Measurements from ENCODE around the gene FBXL12. TPM values are rescaled to one million over a fixed set of nuclear protein-coding genes. Genes with fewer than 3 reads are reported as not detected.
A peak's percentile ranks its signal among the peaks of the same experiment; 100 is the strongest.
"Not testable (repeated sequence)": the region's sequence is repeated elsewhere in the genome, so short reads cannot be mapped to it uniquely, and the experiment has no call there.

FBXL12 gene
- total RNA-seq, 1 donor from 2014 or later, result 13.1 TPM

DNA sequence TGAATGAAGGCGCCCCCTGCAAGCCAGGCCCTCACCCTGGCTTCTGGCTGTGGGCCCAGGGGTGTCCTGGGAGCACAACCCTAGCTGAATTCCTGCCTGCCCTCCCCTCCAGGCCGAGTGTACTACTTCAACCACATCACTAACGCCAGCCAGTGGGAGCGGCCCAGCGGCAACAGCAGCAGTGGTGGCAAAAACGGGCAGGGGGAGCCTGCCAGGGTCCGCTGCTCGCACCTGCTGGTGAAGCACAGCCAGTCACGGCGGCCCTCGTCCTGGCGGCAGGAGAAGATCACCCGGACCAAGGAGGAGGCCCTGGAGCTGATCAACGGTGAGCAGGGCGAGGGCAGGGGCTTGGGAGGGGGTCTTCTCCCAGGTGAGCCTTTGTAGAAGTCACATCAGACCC lies 19.4 kb upstream of the FBXL12 start:
- DNase-seq, result no peak

DNA sequence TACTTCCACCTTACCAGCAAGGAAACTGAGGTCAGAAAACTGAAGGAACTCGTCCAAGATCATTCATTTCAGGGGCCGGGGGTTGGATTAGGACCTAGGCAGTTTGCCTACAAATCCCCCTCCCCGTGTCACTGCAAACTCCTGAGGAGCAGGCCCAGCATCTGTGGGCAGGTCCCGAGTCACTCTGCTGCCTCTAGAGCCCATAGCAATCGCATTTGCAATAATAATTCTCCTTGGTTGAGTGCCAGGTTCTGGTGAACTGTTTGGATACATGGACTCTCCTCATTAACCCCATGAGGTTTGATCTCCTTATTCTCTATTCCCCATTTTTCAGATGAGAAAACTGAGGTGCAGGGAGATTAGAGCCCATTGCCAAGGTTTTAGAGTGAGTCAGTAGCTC lies 17.1 kb upstream of the FBXL12 start:
- DNase-seq, result no peak

DNA sequence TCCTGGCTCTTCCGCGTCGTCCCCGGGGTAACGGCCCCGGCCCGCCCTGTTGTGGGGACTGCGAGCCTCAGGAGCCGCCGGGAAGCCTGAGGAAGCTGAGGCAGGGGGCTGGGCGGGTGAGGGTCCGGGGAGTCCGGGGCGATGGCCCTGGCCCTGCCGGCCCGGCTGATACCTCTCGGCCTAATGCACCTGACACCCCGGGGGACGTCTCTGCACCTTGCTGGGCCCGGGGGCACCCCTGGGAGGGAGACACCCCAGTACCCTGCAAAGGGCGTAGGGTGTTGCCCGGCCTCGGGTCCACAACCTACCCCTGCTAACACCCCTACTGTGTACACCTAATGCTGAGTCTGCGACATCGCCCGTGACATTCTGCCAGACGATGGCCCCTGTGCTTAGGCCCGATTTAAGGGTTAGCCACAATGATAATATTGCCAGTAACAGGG lies 16.6 kb upstream of the FBXL12 start:
- no peak for DNase-seq

DNA sequence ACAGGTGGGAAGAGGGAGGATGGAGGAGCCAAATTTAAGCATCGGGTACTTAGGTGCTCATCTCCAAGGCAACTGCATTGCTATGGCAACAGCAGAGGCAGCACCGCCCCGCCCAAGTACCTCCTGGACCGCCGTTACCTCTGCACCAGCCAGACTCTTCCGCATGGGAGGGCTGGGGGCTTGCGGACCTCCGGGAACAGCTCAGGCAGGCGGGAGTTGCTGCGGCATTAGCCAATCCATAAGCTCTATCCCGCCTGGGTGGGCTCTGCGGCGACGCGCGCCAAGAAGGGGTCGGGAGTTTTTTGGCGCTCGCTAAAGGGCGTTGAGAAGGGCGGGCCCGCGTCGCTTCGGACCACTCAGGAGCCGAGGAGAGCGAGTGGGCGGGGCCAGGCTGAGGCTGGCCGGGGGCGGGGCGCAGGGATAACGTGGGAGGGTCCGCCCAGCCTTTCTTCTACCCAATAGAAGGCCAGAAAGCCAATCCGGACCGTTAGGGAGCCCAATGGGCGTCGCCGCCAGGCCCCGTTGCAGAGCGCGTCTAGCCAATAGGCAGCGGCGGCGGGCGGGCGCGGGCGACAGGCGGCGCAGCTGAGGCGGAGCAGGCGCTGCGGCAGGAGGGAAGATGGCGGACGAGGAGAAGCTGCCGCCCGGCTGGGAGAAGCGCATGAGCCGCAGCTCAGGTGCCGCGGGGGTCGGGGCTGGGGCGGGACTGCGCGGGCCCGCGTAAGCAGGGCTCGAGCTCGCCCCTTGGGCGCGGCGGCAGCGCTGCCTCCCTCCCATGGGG lies 16.0 kb upstream of the FBXL12 start, which contains the start of gene PIN1:
PIN1 (plus strand) TSS at position 593 of the 781 bp plus-strand sequence; CDS start at position 620, 27 bp downstream.
- peak; percentile 98 for DNase-seq

DNA sequence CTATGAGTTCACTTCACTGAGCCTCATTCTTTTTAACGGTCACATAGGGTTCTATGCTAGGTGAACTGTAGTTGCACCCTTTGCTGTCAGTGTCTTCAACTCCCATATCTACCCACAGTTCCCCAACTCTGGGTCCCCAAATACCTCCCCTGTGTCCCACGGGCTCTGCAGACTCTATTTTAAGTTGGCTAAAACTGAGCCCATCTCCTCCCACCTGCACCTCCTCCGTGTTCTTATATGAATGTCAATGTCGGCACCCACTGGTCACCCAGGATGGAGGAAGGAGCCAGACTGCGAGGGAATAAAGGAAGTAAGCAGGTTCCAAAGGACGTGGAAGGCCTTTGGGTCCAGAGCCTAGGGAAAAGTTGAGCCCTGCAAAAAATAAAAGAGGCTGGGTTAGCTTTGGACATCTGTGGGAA lies 15.4 kb upstream of the FBXL12 start:
- no peak for DNase-seq

DNA sequence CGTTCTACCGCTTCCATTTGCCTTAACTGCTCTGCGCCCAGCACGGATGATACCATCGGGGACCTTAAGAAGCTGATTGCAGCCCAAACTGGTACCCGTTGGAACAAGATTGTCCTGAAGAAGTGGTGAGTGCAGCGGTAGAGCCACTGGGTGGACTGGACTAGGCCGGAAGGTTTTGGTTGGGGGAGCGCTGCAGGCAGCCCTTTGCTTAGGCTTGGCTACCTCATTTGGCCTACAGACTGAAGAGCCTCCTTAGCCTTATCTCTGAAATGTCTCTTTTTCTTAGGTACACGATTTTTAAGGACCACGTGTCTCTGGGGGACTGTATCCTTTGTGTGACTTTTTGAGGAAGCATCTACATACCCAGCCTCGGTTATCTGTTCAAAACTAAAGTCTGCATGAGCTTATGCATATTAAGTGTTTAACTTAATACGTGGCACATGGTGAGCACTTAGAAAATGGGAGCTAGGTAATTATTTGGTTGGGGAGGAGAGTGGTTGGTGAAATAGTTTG lies 9.7 kb upstream of the FBXL12 start:
- no peak for DNase-seq

DNA sequence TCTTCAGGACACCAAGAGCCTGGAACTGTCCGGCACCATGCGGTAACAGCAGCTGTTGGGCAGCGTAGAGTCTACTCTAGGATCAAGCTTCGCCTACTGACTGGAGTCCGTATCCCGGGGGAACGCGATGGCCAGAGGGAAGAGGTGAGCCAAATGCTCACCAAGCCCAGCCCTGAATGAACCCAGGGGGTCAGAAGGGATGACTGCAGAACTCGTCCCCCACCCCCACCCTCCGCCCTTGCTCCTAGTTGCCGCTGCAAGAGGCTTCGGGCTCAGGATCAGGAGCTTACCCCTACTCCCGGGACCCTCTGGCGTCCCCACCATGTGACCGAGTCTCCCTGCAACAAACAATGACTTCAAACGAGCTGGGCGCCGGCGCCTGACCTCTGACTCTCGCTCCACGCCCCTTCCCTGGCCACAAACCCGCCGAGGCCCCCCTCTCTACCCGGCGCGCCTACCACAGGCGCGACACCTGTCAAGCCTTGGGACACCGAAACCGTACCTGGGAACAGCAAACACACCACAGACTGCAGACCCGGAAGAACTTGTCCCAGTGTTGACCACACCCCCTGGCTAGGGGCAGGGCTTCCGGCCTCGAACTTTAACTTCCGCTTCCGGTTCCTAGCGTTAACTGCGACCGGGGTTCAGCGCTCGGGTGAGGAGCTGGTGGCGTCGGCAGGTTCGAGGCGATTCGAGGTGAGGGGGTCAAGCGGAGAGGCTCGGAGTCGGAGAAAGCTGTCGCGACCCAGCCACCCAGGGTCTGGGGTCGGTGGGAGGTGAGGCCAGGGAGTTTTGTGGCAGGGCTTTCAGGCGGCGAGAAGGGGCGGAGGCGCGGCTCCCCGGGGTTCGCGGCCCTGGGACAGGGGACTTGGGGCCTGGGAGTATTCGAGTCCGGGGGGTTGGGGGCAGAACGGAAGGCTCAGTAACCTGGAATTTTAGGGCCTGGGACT lies 8.7 kb upstream of the FBXL12 start, which contains the start of gene UBL5:
UBL5 (plus strand) TSS at position 630 of the 950 bp plus-strand sequence. CDS start 420 bp downstream, outside the sequence.
- peak; percentile 87 for DNase-seq

DNA sequence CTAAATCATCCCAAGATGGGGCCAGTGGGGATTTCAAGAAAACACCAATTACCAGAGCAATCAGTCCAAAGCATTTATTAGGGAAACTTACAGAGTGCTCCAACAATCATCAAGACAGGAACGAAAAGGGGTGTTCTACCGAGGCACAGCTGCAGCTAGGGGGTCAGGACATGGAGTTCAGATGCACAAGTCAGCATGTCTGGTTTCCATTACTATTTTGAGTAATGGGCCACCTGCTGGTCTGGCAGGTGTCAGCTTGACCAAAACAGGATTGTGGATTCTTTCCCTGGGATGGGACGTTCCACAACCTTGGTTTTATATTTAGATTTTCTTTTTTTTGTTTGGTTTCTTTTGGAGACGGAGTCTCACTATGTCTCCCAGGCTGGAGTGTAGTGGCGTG lies 4.9 kb upstream of the FBXL12 start:
- no peak for DNase-seq

DNA sequence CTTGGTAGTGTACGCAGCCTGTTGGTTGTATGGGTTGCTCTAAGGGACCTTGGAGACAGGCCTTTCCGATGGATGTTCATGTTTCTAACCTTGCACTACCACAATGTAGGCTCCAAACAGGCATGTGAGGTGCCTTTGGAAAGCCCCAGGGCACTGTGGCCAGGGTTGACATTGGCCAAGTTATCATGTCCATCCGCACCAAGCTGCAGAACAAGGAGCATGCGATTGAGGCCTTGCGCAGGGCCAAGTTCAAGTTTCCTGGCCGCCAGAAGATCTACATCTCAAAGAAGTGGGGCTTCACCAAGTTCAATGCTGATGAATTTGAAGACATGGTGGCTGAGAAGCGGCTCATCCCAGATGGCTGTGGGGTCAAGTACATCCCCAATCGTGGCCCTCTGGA lies 1.2 kb upstream of the FBXL12 start:
- DNase-seq, result not testable (repeated sequence)

DNA sequence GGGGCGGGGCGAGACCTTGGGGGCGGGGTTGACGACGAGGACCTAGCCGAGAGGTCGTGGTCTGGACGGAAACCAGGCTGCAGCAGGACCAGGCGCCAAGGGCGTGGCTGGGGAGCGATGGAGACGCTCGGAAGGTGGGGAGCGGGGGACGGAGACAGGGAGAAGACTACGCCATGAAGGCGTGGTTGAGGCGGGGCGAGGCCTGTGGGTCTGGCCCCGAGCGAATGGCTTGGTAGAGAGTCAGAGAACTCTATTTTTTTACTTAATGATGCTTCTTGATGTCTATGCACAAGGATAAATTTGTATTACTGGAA lies 674 bp upstream of the FBXL12 start:
- DNase-seq, result no peak

DNA sequence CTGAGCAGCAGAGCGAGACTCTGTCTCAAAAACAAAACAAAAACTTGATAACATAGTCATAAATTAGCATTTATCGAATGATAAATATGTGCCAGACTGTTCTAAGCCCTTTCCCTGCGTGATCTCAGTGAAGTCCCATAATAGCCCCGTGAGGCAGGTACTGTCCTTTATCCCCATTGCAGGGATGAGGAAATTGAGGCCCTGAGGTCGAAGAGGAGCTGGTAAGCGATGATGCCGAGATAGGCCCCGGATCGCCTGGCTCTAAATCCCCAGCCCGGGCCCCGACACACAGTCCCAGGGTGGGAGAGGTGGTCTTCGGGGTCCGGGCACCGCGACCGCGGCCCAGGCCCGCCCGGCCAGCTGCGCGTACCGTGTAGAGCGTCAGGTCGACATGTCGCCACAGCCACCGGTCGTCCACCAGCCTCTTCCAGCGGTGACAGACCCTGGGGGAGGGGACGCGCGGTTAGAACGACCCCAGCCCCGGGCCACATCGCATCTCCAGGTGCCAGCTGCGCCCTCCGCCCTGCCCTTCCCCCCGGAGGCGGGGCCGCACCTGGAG lies 625 bp downstream of the FBXL12 start:
- peak; percentile 54 for DNase-seq

DNA sequence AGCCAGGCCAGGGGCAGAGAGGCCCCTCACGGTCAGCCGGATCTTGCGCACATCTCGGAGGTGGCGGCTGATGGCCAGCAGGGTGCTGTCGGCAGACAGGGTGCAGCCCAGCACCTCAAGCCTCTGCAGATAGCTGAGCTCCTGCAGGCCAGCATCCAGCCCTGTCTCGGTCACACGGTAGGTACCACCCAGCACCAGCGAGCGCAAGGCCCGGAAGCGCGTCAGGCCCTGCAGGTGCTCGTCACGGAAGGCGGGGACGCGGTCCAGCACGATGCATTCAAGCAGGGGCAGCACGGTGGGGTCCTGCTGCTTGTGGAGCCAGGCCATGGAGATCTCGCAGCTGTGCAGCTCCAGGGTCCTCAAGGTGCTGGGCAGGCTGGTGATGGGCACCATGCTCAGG lies 7.7 kb downstream of the FBXL12 start:
- DNase-seq, result no peak

DNA sequence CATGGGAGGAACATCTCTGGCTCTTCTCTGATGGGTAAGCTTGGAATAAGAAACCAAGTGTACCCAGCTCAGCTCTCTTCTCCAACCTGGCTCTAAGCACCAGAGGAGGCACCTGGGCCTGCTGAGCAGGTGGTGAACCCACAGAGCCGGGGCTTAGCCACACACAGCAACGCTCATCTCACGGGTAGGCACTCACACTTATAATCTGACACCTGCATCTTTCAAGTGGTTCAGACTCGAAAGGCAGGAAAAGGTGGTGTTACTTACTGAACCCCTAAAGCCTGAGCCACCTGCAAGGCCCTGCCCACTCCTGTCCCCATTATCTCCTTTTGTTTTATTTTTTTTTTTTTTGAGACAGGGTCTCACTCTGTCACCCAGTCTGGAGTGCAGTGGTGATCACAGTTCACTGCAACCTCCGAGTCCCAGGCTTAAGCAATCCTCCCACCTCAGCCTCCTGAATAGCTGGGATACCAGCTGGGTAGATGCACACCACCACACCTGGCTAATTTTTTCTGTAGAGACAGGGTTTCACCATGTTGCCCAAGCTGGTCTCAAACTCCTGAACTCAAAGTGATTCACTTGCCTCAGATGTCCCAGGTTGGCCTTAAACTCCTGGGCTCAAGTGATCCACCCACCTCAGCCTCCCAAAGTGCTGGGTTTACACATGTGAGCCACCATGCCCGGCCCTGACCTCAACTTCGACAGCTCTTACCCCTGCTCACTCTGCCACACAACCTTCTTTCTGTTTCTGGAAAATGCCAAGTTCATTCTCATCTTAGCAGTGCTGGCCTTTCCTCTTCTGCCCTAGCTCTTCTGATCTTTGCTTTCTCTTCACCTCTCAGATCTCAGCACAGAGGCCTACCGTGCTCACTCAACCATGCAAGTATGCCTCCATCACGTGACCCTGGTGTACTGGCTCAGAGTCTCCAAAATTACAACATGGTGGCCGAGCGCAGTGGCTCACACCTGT lies 9.7 kb downstream of the FBXL12 start:
- no peak for DNase-seq

DNA sequence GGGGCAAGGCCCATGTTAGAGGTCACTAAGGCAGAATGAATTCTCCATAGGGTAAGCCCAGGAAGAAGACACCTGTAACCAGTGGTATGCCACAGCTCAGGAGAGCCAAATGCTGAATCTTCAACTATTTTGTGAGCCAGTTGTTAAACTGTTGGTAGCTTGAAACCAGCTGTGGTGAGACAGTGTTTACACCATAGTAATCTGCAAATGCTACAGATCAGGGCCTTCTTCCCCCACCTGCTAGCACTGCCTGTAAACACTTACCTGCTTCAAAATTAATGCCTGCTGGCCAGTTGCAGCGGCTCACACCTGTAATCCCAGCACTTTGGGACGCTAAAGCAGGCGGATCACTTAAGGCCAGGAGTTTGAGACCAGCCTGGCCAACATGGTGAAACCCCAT lies 12.1 kb downstream of the FBXL12 start:
- no peak for DNase-seq

DNA sequence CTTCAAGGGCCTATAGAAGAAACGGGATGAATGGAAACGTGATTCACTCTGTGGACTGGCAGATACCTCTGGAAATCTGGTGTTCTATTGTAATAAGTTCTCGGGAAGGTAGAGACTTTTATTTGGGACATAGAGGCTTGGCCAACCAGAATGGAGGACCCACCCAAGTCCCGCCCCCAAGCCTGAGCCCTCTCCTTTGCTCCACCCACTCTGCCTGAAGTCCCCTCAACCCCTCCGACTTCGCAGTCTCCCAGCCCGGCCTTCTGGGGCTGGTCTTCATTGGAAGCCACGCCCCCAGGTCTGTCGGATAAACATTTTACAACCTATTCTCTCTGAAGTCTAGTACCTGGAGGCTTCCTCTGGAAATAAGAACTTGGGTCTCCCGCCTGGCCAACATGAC lies 16.9 kb downstream of the FBXL12 start:
- DNase-seq, result no peak

DNA sequence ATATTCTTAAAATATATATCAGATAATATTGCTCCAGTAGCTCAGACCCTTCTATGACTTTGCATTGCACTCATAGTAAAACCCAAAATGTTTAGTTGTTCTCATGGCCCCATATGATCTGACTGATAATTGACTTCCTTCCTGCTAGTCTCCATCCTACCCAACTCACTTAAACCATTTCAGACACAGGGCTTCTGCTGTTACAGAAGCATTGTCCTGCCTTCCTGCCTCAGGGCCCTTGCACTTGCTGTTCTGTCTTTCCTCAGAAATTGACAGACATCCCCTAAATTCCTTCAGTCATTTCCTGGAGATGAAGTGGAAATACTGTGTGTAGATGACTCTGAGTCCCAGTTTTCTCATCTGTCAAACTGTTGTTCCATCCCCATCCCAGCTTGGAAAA lies 19.7 kb downstream of the FBXL12 start:
- no peak for DNase-seq

DNA sequence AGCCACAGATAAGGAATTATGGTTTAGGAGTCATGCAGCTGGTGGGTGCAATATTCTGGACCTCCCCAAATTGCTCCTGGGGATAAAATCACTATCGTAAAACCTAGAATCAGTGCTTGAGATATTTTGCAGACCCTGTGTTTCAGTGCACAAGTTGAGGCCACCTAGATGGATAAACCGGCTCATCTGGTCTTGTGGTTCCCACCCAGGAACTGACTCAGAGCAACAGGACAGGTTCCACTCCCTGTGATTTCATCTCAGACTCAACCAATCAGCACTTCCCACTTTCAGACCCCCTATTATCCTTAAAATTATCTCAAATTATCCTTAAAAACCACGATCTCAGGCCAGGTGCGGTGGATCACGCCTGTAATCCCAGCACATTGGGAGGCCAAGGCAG lies 21.0 kb downstream of the FBXL12 start:
- DNase-seq, result no peak

DNA sequence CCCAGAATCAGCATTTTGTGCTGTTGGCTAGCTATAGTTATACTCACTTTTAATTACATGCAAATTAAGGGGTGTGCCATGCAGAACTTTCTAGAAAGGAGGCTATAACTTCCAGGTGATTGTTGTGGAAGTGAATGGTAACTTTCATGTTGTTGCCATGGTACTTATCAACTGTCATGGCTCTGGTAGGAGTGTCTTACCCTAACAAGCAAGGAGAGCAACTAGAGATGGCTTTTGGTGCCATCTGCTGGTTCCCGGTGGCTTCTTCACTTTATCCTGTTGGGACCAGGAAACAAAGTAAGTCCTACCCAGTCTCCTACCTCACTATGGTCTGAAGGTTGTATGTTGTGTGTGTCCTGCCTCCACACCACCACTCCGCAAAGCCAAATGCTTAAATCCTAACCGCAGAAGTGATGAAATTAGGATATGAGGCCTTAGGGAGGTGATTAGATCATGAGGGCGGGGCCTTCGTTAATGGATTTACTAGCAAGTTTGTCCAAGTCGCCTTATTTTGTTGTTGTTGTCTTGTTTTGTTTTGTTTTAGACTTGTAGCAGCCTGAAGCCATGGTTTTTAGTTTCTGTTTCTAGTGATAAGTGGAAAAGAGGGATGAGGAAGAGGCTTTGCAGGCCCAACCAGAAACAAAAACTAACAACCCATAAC lies 22.6 kb downstream of the FBXL12 start:
- peak; percentile 74 for DNase-seq

DNA sequence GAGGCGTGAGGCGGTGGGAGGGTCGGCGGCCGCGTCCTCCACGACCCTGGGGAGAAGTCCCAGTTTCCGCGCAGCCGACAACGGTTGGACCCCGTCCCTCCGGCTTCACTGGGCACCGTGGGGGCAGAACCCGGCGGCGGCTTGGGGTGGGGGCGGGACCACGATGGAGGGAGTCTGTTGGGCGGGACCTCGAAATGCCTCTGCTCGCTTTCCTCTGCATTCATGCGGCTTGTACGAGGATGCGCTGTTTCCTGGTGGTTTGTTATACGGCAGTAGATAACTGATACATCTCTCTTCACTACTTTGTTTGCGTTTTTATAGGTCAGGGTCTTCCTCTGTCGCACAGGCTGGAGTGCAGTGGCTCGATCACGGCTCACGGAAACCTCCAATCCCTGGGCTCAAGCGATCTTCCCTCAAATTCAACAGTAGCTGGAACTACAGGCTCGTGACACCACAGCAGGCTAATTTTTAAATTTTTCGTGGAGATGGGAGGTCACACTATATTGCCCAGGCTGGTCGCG lies 25.7 kb downstream of the FBXL12 start:
- DNase-seq, result peak; percentile 48

DNA sequence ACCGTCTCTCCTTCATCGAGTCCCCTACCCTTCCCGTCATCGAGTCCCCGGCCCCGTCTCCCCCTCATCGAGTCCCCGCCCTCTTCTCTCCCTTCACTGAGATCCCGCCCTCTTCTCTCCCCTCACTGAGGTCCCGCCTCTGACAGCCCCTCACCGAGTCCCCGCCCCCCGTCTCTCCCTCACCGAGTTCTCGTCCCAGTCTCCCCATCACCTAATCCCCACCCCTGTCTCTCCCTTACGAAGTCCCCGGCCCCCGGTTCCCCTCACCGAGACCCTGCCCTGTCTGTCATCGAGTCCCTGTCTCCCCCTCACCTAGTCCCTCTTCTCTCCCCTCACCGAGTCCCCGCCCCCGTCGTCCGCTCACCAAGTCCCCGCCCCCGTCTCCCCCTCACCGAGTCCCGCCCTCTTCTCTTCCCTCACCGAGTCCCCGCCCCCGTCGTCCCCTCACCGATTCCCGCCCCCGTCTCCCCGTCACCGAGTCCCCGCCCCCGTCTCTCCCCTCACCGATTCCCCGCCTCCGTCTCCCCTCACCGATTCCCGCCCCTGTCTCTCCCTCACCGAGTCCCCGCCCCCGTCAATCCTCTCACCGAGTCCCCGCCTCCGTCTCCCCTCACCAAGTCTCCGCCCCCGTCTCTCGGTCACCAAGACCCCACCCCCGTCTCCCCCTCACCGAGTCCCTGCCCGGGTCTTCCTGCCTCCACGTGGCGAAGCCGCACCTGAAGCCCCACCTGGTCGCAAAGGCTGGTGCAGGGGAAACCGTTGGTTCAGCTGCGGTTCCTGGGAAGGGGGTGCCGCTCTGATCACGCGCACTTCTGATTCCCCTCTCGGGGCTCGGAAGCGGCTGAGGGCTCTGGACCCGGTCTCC lies 26.4 kb downstream of the FBXL12 start:
- peak; percentile 95 for DNase-seq
